K562 (cell line): Measurements from ENCODE around the gene SRRT. TPM values are rescaled to one million over a fixed set of nuclear protein-coding genes. Genes with fewer than 3 reads are reported as not detected.

Source experiments
- CHD4 ChIP-seq: fragments of 200-600 bp; sonication (generic); IDR thresholded peaks from 3 replicates; pipeline ENCODE4 v1.6.1; 2012; ENCODE audit warnings: low read depth, mild to moderate bottlenecking, mixed read lengths, low read length, inconsistent platforms; ENCODE audit not compliant: insufficient read depth, insufficient replicate concordance, poor library complexity, severe bottlenecking
- FOXJ3 ChIP-seq: sonication (generic); formaldehyde crosslinking; IDR thresholded peaks from 2 replicates; pipeline ENCODE4 v1.4.0; 2020; ENCODE audit warnings: mild to moderate bottlenecking, missing genetic modification reagents
- GTF2F1 ChIP-seq: IDR thresholded peaks from 2 replicates; pipeline ENCODE4 v1.6.1; 2011; ENCODE audit warnings: low read depth, low read length, improper control_type of control experiment
- HDAC2 ChIP-seq: fragments of 450-650 bp; IDR thresholded peaks from 2 replicates; pipeline ENCODE4 v1.6.1; 2016; ENCODE audit warnings: mild to moderate bottlenecking
- HNRNPL ChIP-seq: fragments of 200-400 bp; formaldehyde crosslinking; IDR thresholded peaks from 2 replicates; pipeline ENCODE4 v1.6.1; 2017; ENCODE audit warnings: low read depth, mild to moderate bottlenecking, low read length
- MIER1 ChIP-seq: fragments of 450-650 bp; IDR thresholded peaks from 2 replicates; pipeline ENCODE4 v1.6.1; 2016; ENCODE audit warnings: antibody characterized with exemption, mild to moderate bottlenecking, low read depth
- NRF1 ChIP-seq, 2 experiments: fragments of 450-650 bp; IDR thresholded peaks in 1 of 2; conservative IDR thresholded peaks in 1 of 2; 2 replicates each; pipeline ENCODE4 v1.6.1; 2014; ENCODE audit warnings: mild to moderate bottlenecking in 2 of 2
- POLR2G ChIP-seq: fragments of 200-400 bp; formaldehyde crosslinking; IDR thresholded peaks from 2 replicates; pipeline ENCODE4 v1.6.1; 2017; ENCODE audit warnings: low read depth, mild to moderate bottlenecking, antibody characterized with exemption, low read length, moderate library complexity
- RBM22 ChIP-seq: fragments of 200-400 bp; formaldehyde crosslinking; IDR thresholded peaks from 2 replicates; pipeline ENCODE4 v1.6.1; 2018; ENCODE audit warnings: low read length, low read depth; ENCODE audit not compliant: poor library complexity, severe bottlenecking
- TCF7 ChIP-seq: sonication (generic); IDR thresholded peaks from 2 replicates; pipeline ENCODE4 v1.6.1; 2016; ENCODE audit warnings: antibody characterized with exemption, borderline replicate concordance
- ZKSCAN1 ChIP-seq: fragments of 150-350 bp; IDR thresholded peaks from 2 replicates; pipeline ENCODE4 v1.6.1; 2016; ENCODE audit warnings: low read depth, low read length
- polyA plus RNA-seq, 8 experiments: library from polyadenylated mRNA; depleted of rRNA in 4 of 8; stranded (reverse) in 5 of 8; unstranded in 3 of 8; fragments of >200 nt; fragmentation: Nextera tagmentation in 2 of 8; fragmentation: Illumina TruSeq in 1 of 8; extraction: Ambion mirVana in 2 of 8; extraction: Trizol in 1 of 8; gene quantifications; 2 replicates each; pipeline versions ENCODE4 v1.2.1 to v1.2.3, GENCODE V29; 2011 to 2014; ENCODE audit warnings: inconsistent platforms in 1 of 8, missing spikeins in 1 of 8
- total RNA-seq, 7 experiments: library from RNA; depleted of rRNA in 6 of 7; stranded (reverse); fragments of >200 nt in 6 of 7; fragmentation: Illumina TruSeq in 2 of 7; extraction: Trizol in 2 of 7; gene quantifications; 2 replicates each; pipeline versions ENCODE4 v1.2.1 to v1.2.3, GENCODE V29; 2011 to 2021; ENCODE audit warnings: low replicate concordance in 1 of 7
- TF ChIP-seq, protein P1 (sequence below): fragments of 450-650 bp; IDR thresholded peaks from 2 replicates; pipeline ENCODE4 v1.6.1; 2017; ENCODE audit warnings: antibody characterized with exemption, mild to moderate bottlenecking
- TF ChIP-seq, protein P2 (sequence below): fragments of 450-650 bp; IDR thresholded peaks from one replicate; pipeline ENCODE4 v1.6.1; 2018; ENCODE audit warnings: mild to moderate bottlenecking, moderate library complexity; ENCODE audit not compliant: partially characterized antibody

Gene SRRT
- total and polyA plus RNA-seq, 9 of the 15 experiments (the other 6 are each of a cell fraction or from before 2014, with no cell fraction given), result 10.3 to 263 (median 84.4) TPM

DNA sequence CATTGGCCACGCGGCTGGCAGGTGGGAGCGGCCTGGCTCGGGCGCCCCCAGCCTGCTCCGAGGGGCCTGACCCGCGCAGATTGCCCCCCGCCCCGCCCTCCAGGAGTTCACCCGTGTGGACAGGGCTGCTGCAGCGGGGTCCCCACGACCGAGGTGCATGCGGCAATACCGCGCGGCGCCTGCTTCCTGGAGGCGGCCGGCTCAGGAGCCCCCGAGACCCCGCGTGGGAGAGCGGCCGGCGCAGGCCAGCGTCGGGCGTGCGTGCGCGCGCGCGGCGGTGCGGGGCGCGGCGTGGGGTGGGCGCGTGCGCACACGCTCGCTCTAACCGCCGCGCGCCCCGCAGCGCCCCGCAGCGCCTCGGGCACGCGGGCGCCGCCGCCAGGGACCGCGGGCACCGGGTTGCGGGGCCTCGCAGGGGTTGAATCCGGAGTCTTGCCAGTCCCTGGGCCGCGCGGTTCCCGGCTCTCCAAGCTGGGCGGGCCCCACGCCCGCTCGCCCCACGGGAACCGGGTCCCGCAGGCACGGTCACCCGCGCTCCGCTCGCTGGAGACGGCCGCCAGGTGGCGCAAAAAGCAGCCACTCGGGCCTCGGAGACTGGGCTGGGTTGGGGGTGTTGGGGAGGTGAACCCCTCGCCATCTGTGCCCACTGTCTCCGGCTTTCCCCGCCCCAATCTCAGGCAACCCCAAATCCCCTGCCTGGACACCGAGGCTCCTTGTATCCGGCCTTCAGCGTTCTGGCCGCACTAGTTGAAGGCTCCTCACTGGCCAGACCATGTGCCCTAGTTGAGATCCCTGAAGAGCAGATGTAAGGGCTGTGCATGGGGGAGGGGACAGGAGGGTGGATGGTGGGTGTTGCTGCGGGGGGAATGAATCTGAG lies 22.1 kb downstream of the SRRT start (continued):
- TF ChIP-seq MIER1 (peak; percentile 71; the same call in 1 of the 2 replicates), CHD4 (no peak), RBM22 (no peak), POLR2G (peak; percentile 64; the same call in 1 of the 2 replicates), HDAC2 (0 out of 2 replicates have a peak, but pooled peaks have one; percentile 15), GTF2F1 (no peak), NRF1 (conservative IDR thresholded peaks at IDR 0.05 in 1 of 2, IDR thresholded peaks at IDR 0.05 in 1 of 2) (peak in 1 of 2 experiments; percentile 55; a peak in 2 of 4 replicates), ZKSCAN1 (no peak), HNRNPL (peak; percentile 89), TCF7 (no peak), FOXJ3 (CRISPR knock-in tag) (no peak)
- TF ChIP-seq, protein P1, sequence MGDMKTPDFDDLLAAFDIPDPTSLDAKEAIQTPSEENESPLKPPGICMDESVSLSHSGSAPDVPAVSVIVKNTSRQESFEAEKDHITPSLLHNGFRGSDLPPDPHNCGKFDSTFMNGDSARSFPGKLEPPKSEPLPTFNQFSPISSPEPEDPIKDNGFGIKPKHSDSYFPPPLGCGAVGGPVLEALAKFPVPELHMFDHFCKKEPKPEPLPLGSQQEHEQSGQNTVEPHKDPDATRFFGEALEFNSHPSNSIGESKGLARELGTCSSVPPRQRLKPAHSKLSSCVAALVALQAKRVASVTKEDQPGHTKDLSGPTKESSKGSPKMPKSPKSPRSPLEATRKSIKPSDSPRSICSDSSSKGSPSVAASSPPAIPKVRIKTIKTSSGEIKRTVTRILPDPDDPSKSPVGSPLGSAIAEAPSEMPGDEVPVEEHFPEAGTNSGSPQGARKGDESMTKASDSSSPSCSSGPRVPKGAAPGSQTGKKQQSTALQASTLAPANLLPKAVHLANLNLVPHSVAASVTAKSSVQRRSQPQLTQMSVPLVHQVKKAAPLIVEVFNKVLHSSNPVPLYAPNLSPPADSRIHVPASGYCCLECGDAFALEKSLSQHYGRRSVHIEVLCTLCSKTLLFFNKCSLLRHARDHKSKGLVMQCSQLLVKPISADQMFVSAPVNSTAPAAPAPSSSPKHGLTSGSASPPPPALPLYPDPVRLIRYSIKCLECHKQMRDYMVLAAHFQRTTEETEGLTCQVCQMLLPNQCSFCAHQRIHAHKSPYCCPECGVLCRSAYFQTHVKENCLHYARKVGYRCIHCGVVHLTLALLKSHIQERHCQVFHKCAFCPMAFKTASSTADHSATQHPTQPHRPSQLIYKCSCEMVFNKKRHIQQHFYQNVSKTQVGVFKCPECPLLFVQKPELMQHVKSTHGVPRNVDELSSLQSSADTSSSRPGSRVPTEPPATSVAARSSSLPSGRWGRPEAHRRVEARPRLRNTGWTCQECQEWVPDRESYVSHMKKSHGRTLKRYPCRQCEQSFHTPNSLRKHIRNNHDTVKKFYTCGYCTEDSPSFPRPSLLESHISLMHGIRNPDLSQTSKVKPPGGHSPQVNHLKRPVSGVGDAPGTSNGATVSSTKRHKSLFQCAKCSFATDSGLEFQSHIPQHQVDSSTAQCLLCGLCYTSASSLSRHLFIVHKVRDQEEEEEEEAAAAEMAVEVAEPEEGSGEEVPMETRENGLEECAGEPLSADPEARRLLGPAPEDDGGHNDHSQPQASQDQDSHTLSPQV, result peak; percentile 38; the same call in 1 of the 2 replicates
- TF ChIP-seq, protein P2, sequence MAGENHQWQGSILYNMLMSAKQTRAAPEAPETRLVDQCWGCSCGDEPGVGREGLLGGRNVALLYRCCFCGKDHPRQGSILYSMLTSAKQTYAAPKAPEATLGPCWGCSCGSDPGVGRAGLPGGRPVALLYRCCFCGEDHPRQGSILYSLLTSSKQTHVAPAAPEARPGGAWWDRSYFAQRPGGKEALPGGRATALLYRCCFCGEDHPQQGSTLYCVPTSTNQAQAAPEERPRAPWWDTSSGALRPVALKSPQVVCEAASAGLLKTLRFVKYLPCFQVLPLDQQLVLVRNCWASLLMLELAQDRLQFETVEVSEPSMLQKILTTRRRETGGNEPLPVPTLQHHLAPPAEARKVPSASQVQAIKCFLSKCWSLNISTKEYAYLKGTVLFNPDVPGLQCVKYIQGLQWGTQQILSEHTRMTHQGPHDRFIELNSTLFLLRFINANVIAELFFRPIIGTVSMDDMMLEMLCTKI, result no peak
